Activated CD8-positive, alpha-beta memory T cell treated with anti-CD3 and anti-CD28 coated beads, Interleukin-2, amount 50 U/mL, for 4 hours (primary cell): ENCODE data around the gene EYA2.

Source experiments
- DNase-seq: peaks from one replicate; pipeline ENCODE4 v3.0.0-alpha.2; 2020

Gene EYA2

GRCh38 chr20:47018381-47018780 is 123.7 kb downstream of the EYA2 start:
- no peak for DNase-seq

GRCh38 chr20:47019121-47019824 is 124.6 kb downstream of the EYA2 start:
- DNase-seq: no peak

- DNase-seq: no peak
These were observed 125.6 kb downstream of the EYA2 start for GRCh38 chr20:47020231-47020630.

- no peak for DNase-seq
These were observed 127.2 kb downstream of the EYA2 start for GRCh38 chr20:47021850-47022249.

GRCh38 chr20:47024461-47024937 is 129.9 kb downstream of the EYA2 start:
- no peak for DNase-seq

GRCh38 chr20:47027042-47027441 is 132.4 kb downstream of the EYA2 start:
- DNase-seq: no peak

- no peak for DNase-seq
These were observed 132.8 kb downstream of the EYA2 start for GRCh38 chr20:47027456-47027855.

GRCh38 chr20:47028487-47028886 is 133.8 kb downstream of the EYA2 start:
- no peak for DNase-seq

GRCh38 chr20:47029845-47030244 is 135.2 kb downstream of the EYA2 start:
- DNase-seq: no peak

- no peak for DNase-seq
These were observed 135.7 kb downstream of the EYA2 start for GRCh38 chr20:47030271-47030810.

GRCh38 chr20:47031004-47031403 is 136.4 kb downstream of the EYA2 start:
- DNase-seq: no peak

- DNase-seq: no peak
These were observed 137.2 kb downstream of the EYA2 start for GRCh38 chr20:47031821-47032220.

- no peak for DNase-seq
These were observed 138.4 kb downstream of the EYA2 start for GRCh38 chr20:47032933-47033578.

GRCh38 chr20:47033665-47034064 is 139.0 kb downstream of the EYA2 start:
- no peak for DNase-seq

- DNase-seq: no peak
These were observed 140.5 kb downstream of the EYA2 start for GRCh38 chr20:47035026-47035590.

GRCh38 chr20:47036091-47036870 is 141.6 kb downstream of the EYA2 start:
- DNase-seq: no peak

GRCh38 chr20:47038566-47039560 is 144.2 kb downstream of the EYA2 start:
- no peak for DNase-seq

- no peak for DNase-seq
These were observed 146.0 kb downstream of the EYA2 start for GRCh38 chr20:47040506-47041125.

GRCh38 chr20:47041396-47041899 is 146.8 kb downstream of the EYA2 start:
- no peak for DNase-seq

GRCh38 chr20:47042464-47042863 is 147.8 kb downstream of the EYA2 start:
- DNase-seq: no peak

GRCh38 chr20:47043086-47043485 is 148.4 kb downstream of the EYA2 start:
- DNase-seq: no peak
